Natural killer cell treated with Interleukin-12 subunit alpha and Interleukin-12 subunit beta and Interleukin-15 and Interleukin-18, amount 100 ng/mL, for 72 hours (primary cell): Measurements from ENCODE around the gene WDR11. TPM values are rescaled to one million over a fixed set of nuclear protein-coding genes. Genes with fewer than 3 reads are reported as not detected.

Experiments
- ATAC-seq, 2 donors: fragments of 150-1000 bp; cut with Tn5 transposase in 1 of 2; sonication (Bioruptor Pico), chemical (Tn5 transposase) in 1 of 2; 2 replicates each; pipeline ENCODE4 v1.10.0; 2021
- DNase-seq: peaks from one replicate; pipeline ENCODE4 v3.0.0; 2022; ENCODE audit warnings: low spot score
- H3K27ac Mint-ChIP-seq, 2 donors: 1 replicate in 1 of 2; 2 replicates in 1 of 2; pipeline ENCODE4 v1.8.0; 2022; ENCODE audit warnings: mixed read lengths in 2 of 2, mild to moderate bottlenecking in 1 of 2, moderate library complexity in 1 of 2
- H3K27me3 Mint-ChIP-seq, 2 donors: 1 replicate in 1 of 2; 2 replicates in 1 of 2; pipeline ENCODE4 v1.8.0; 2022; ENCODE audit warnings: mixed read lengths in 2 of 2
- H3K36me3 Mint-ChIP-seq: one replicate; pipeline ENCODE4 v1.8.0; 2022; ENCODE audit warnings: mixed read lengths
- H3K4me1 Mint-ChIP-seq, 2 donors: 1 replicate in 1 of 2; 2 replicates in 1 of 2; pipeline ENCODE4 v1.8.0; 2022; ENCODE audit warnings: low read depth in 2 of 2, mixed read lengths in 2 of 2, mild to moderate bottlenecking in 1 of 2
- H3K4me3 Mint-ChIP-seq: one replicate; pipeline ENCODE4 v1.8.0; 2022; ENCODE audit warnings: mixed read lengths
- H3K9me3 Mint-ChIP-seq: 2 replicates; pipeline ENCODE4 v1.8.0; 2022; ENCODE audit warnings: mixed read lengths
- total RNA-seq, 2 donors: library from RNA; stranded (reverse); gene quantifications; one replicate each; pipeline ENCODE4 v1.2.3, GENCODE V29; 2022

The WDR11 gene
- total RNA-seq, 2 donors from 2014 or later = 72.5 to 73.1 TPM

DNA sequence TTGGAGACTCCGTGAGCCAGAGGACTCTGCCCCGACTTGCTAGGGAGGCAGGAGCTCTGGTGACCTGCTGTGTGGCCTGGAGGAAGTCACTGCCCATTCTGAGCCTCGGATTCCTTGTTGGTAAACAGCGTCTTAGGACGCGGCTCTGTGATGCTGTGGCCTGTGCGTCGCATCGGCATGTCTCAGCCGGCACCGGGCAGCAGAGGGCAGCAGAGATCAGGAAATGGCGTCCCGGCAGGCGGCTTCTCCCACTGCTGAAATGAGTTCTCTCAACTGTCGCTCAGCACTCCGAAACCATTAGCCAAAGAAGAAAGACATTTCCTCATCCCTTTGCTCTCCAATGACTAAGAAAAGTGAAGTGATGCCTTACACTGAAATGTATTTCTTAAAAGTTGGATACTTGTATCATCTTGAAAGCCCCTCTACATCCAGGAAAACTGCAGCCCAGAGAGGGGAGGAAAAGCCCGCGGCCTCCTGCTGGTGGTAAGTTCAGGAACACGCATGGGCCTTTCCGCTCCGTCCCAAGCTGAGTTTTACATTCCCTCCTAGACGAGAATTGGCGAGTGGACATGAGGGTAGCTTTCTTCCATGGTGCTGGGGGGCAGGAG is 91.7 kb downstream of the WDR11 start:
- ATAC-seq (peak; percentile 86), DNase-seq (peak; percentile 80)
- no peaks in the 10 kb centered on the region for H3K36me3 Mint-ChIP-seq
- no peaks in the 10 kb centered on the region for H3K9me3 Mint-ChIP-seq
- H3K27ac Mint-ChIP-seq = no peak overlapping the region
- H3K4me1 Mint-ChIP-seq = peaks cover 0 to 5% of the 10 kb centered on the region in 2 donors
- H3K27me3 Mint-ChIP-seq = peaks cover 11 to 19% of the 10 kb centered on the region in 2 donors
- H3K4me3 Mint-ChIP-seq = no peak overlapping the region

DNA sequence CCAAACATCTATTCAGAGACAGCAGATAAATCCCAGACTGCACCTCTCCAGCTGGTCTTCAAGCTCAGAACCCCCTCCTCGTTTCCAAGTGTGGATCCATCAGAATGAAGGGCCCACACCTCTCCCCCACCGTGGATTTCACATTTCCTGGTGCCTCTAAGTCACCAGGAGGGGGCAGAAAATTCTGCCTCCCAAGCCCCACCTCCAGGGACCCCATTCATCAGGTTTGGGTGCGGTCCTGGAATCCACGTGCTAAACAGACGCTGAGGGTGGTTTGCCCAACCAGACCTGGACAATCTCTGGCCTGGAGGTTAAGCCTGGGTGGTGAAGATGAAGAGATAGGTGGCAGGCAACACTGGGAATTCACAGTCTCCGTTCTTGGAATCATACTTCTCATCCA is 92.4 kb downstream of the WDR11 start:
- Mint-ChIP-seq H3K9me3 (no peaks in the 10 kb centered on the region), H3K4me3 (no peak overlapping the region), H3K36me3 (no peaks in the 10 kb centered on the region), H3K4me1 (peaks cover 0 to 5% of the 10 kb centered on the region in 2 donors), H3K27ac (no peak overlapping the region), H3K27me3 (peaks cover 18 to 24% of the 10 kb centered on the region in 2 donors)
- no peak for ATAC-seq
- no peak for DNase-seq

DNA sequence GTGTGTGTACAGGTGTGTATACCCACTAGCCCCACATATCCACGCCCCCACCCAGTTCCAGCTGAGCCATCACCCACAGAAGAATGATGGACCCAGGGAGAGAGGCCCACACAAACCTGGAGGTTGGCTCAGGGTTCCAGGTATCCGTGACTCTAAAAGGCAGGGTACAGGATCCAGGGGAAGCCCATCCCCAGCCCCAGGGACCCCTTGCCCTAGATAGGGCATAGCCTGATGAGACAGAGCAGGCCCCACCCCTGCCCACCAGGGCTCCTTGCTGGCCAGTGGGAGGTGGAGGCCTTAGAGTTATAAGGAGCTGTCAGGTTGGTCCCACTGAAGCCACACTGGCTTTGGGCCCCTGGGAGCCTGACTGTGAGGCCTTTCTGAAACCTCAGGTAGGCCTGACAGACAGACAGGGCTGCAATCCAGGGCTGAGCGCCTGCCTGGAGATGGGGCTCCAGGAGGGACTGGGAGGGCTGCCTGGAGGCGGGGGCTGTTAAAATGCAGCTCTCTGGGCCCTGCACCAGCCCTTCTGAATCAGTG is 93.5 kb downstream of the WDR11 start:
- Mint-ChIP-seq H3K36me3 (no peaks in the 10 kb centered on the region), H3K27me3 (peaks cover 23 to 24% of the 10 kb centered on the region in 2 donors), H3K4me3 (no peak overlapping the region), H3K27ac (no peak overlapping the region), H3K9me3 (no peaks in the 10 kb centered on the region), H3K4me1 (peaks cover 0 to 5% of the 10 kb centered on the region in 2 donors)
- DNase-seq (no peak), ATAC-seq (no peak)

DNA sequence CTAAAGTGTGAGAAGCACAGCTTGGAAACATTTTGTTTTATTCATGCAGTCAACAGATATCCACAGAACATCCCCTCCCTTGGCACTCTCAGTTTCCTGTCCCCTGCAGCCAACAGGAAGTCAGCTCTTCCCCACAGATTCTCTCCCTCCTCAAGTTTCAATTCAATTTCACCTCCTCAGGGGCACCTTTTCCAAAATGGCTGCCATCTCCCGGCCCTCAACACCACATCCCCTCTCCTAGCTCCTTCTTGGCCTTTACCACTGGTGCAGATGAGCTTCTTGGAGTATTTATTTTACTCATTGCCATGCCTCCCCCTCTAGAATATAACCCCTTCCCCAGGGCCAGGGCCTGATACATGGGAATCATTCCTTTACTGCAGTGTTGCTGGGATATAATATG is 94.0 kb downstream of the WDR11 start:
- DNase-seq (no peak), ATAC-seq (no peak)
- Mint-ChIP-seq H3K9me3 (no peaks in the 10 kb centered on the region), H3K4me1 (peaks cover 0 to 5% of the 10 kb centered on the region in 2 donors), H3K27me3 (peaks cover 28 to 29% of the 10 kb centered on the region in 2 donors), H3K36me3 (no peaks in the 10 kb centered on the region), H3K27ac (no peak overlapping the region), H3K4me3 (no peak overlapping the region)

DNA sequence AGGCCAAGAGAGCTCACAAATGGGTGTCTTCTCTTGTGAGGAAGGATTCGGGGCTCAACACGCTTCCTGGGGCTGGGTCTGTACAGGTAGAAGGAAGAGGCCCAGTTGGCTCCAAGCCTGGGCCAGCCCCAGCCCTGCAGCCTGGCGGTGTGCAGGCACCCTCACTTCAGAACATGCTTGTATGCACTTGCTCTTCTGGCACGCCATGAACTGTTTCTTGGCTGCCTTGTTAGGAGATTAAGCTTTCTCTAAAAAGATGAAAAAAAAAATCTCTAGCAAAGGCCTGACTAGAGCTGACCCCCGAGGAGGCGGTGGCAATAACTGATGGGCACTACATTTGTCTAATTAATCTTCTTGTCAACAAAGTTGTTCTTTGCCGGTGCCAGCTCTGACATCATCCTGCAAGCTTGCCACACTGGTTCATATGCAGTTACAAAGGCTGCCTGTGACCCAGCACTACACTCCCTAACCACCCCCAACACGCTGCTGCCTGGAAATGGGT is 94.7 kb downstream of the WDR11 start:
- DNase-seq (no peak), ATAC-seq (no peak)
- Mint-ChIP-seq H3K4me1 (peaks cover 0 to 5% of the 10 kb centered on the region in 2 donors), H3K27ac (no peak overlapping the region), H3K9me3 (no peaks in the 10 kb centered on the region), H3K27me3 (peaks cover 26 to 35% of the 10 kb centered on the region in 2 donors), H3K4me3 (no peak overlapping the region), H3K36me3 (no peaks in the 10 kb centered on the region)

DNA sequence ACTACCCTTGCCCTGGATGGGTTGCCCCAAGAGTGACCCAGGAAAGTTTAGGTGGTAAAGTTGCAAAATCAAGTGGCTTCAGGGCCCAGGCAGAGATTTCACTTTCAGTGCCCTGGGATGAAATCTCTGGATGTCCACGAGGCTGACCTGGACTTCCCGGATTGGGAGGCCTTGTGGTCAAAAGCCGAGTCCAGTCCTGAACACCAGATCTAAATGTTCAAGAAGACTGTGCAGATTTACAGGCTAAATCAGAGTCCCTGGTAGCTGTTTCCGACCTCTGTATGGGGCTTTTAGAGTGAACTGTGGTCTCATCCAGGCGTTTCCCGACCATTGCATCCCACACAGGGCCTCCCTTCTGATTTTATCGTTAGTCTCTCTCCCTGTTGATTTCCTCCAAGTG is 95.3 kb downstream of the WDR11 start:
- H3K36me3 Mint-ChIP-seq = no peaks in the 10 kb centered on the region
- H3K27ac Mint-ChIP-seq = no peak overlapping the region
- DNase-seq = no peak
- H3K27me3 Mint-ChIP-seq = peaks cover 30 to 42% of the 10 kb centered on the region in 2 donors
- H3K4me1 Mint-ChIP-seq = peaks cover 0 to 5% of the 10 kb centered on the region in 2 donors
- H3K9me3 Mint-ChIP-seq = no peaks in the 10 kb centered on the region
- H3K4me3 Mint-ChIP-seq = no peak overlapping the region
- ATAC-seq = no peak

DNA sequence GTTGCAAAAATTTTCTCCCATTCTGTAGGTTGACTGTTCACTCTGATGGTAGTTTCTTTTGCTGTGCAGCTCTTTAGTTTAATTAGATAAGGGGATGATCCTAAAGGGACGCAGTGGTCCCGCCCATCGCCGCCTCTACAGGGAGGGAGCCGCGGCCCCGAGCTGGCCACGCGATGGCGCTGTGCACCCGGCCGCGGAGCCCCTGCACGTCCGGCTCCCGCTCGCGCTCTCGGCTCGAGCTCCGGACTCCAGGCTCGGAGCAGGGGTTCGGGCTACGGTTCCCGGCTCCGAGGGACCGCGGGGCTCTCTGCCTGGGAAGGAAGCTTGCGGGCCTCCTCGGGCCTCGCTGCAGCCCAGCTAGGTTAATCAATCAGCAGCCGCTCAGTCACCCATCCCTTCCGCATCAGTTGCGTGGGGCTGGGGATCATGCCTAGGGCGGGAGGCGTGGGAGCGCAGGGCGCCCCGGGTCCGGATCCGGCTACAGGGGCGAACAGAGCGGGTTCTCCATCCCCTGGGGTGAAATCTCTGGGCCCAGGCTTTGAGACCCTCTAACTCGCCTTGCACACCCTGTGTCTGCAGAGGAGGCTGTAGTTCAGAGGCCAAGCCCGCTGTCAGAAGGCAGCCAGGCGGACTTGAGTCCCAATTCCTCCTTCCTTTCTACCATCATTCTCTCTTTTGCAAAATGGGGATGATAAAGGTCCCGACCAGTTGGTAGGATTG is 97.9 kb downstream of the WDR11 start:
- Mint-ChIP-seq H3K4me1 (no peaks in the 10 kb centered on the region), H3K9me3 (no peaks in the 10 kb centered on the region), H3K36me3 (no peaks in the 10 kb centered on the region), H3K27me3 (peaks cover 35 to 45% of the 10 kb centered on the region in 2 donors), H3K27ac (no peak overlapping the region), H3K4me3 (peak overlapping the region; percentile 22)
- DNase-seq = peak; percentile 72
- ATAC-seq = peak; percentile 92 to 93

DNA sequence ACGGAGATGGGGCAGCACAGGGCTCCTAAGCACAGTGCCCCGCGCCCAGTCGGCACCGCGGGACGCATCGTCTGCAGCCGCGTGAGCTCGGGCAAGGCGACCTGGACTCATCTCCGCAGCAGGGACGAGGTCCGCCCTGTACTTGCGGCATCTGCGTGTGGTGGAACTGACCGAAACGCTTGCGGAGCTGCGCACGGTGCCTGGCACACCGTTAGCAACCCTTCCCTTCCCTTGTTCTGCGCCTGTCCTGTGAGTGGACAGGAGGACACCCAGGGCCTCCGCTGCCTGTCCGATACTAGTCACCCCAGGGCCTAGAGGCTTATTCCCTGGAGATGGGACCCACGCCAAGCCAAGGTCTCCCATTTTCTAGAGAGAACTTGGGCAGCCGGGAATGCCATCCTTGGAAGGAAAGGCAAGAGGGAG is 98.5 kb downstream of the WDR11 start:
- Mint-ChIP-seq H3K9me3 (no peaks in the 10 kb centered on the region), H3K36me3 (no peaks in the 10 kb centered on the region), H3K4me1 (no peaks in the 10 kb centered on the region), H3K27me3 (peaks cover 35 to 46% of the 10 kb centered on the region in 2 donors), H3K27ac (no peak overlapping the region), H3K4me3 (peak overlapping the region; percentile 22)
- ATAC-seq (peak in 1 of 2 donors; percentile 34), DNase-seq (no peak)

DNA sequence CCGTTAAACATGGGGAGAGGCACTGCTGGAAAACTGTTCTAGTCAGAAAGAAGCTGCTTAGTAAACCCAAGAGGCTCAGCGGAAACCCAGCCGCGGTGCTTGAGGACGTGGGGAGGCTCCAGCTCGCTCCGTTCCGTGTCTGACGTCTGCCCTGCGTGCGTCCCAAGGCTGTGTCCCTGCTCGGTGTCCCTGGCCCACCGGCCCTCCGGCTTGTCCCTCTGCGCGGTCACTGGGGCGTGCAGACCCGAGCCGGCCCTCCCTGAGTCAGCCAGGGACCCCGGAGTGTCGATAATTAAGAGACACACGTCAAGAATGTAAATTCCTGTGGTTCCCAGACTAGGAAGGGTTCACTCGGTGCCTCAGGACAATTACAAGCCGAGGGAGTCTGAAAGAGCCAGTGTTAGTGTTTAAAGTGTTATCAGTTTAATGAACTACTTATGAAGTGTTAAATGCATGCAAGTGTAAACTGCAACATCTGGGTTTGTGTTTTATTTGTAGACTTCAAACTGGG is 98.9 kb downstream of the WDR11 start:
- H3K27me3 Mint-ChIP-seq = peaks cover 37 to 51% of the 10 kb centered on the region in 2 donors
- H3K4me3 Mint-ChIP-seq = no peak overlapping the region
- H3K36me3 Mint-ChIP-seq = no peaks in the 10 kb centered on the region
- no peak overlapping the region for H3K27ac Mint-ChIP-seq
- no peak for ATAC-seq
- DNase-seq = no peak
- no peaks in the 10 kb centered on the region for H3K9me3 Mint-ChIP-seq
- H3K4me1 Mint-ChIP-seq = no peaks in the 10 kb centered on the region

DNA sequence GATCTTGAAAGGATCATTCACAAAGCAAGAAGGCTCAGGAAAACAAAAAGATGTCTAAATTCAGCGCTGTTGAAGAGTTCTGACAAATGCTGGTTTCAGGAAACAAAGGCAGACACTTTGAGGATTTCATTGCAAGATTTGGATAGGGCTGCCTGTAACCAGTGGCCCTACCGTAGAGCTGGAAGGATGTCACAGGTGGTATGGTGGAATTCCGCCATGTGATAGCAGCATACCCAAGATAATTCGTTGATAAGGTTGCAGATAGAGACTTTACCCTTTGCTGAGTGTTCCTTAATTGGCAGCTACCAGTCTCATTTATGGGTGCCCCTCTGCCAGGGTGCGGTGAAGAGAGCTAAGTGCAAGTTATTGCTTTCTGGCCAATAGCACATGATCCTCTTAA is 100.1 kb downstream of the WDR11 start:
- Mint-ChIP-seq H3K4me3 (no peak overlapping the region), H3K9me3 (no peaks in the 10 kb centered on the region), H3K27me3 (peaks cover 37 to 52% of the 10 kb centered on the region in 2 donors), H3K36me3 (no peaks in the 10 kb centered on the region), H3K27ac (no peak overlapping the region), H3K4me1 (no peaks in the 10 kb centered on the region)
- no peak for DNase-seq
- ATAC-seq = no peak

DNA sequence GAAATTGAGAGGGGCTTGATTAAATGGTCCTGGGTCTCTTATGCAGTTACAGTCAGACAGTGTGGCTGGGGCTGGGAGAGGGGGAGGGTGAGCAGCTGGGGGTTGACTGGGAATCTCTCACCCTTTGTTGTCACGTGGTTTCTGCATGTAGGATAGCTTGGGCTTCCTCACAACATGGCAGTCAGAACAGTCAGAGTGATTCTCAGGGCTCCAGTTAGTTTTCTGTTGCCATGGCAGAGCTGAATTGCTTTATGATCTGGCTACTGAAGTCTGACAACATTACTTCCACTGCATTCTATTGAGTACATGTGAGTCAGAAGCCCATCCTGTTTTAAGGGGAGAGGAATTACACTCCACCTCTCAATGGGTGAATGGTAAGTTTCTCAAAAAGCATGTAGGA is 102.7 kb downstream of the WDR11 start:
- no peak for DNase-seq
- no peaks in the 10 kb centered on the region for H3K4me1 Mint-ChIP-seq
- H3K27me3 Mint-ChIP-seq = peaks cover 31 to 33% of the 10 kb centered on the region in 2 donors
- no peaks in the 10 kb centered on the region for H3K36me3 Mint-ChIP-seq
- H3K9me3 Mint-ChIP-seq = no peaks in the 10 kb centered on the region
- no peak for ATAC-seq
- no peak overlapping the region for H3K4me3 Mint-ChIP-seq
- no peak overlapping the region for H3K27ac Mint-ChIP-seq
